ENCODE data around the gene ERC2. TPM values are rescaled to one million over a fixed set of nuclear protein-coding genes. Genes with fewer than 3 reads are reported as not detected.

The ERC2 gene
- total and polyA plus RNA-seq, 2 of the 8 experiments (the other 6 are each of a cell fraction or from before 2014, with no cell fraction given): 16.4 to 22.8 TPM

- H3K23me2 ChIP-seq (ENCODE audit: low read depth, low read length): no peaks in the 10 kb centered on the region
- no peak for TF ChIP-seq EZH2 (IDR thresholded peaks at IDR 0.05; ENCODE audit: low read depth, low read length, severe bottlenecking)
- TF ChIP-seq TEAD4 (IDR thresholded peaks at IDR 0.05; ENCODE audit: low read depth, low read length): 0 out of 2 replicates have a peak, but pooled peaks have one; percentile 21
- H3K27me3 ChIP-seq (replicated peaks in 1 of 4; ENCODE audit: control insufficient read depth in 3 of 4, extremely low read depth in 1 of 4, insufficient read depth in 3 of 4, low read length in 3 of 4): no peaks in the 10 kb centered on the region
- no peak overlapping the region for H4K5ac ChIP-seq (ENCODE audit: insufficient read length, low read depth, low read length)
- DNase-seq (ENCODE audit: low read depth in 1 of 2, low spot score in 2 of 2): no peak
- no peak overlapping the region for H3K18ac ChIP-seq (ENCODE audit: extremely low read depth, low read length)
- CTCF ChIA-PET (ENCODE audit: partially characterized antibody): interaction anchor here (0.6 to 1.1 kb wide), 3 partner anchors 14 to 986 kb away, joined by 3 to 4 read pairs (median 4); no protein-coding TSS in a partner anchor
- H3K9me3 ChIP-seq (ENCODE audit: insufficient read depth in 2 of 2, low read depth in 1 of 2, low read length in 1 of 2): peaks cover 5 to 13% of the 10 kb centered on the region in 2 experiments
- no peak overlapping the region for H2BK15ac ChIP-seq (ENCODE audit: low read length)
- no peaks in the 10 kb centered on the region for H3K79me1 ChIP-seq (ENCODE audit: low read depth, low read length)
- H3K36me3 ChIP-seq (ENCODE audit: control insufficient read depth in 2 of 4, insufficient read depth in 4 of 4, low read length in 3 of 4): no peaks in the 10 kb centered on the region
- no peak overlapping the region for H3K4ac ChIP-seq (replicated peaks; ENCODE audit: insufficient read length, low read depth, low read length)
- H3K79me2 ChIP-seq (ENCODE audit: control insufficient read depth in 1 of 2, insufficient read depth in 2 of 2, low read length in 2 of 2): no peaks in the 10 kb centered on the region
- H3K56ac ChIP-seq (replicated peaks; ENCODE audit: insufficient read length, low read depth, low read length): no peak overlapping the region
- H3K14ac ChIP-seq (ENCODE audit: insufficient read length): no peak overlapping the region
- H2BK12ac ChIP-seq (ENCODE audit: low read depth, low read length): no peak overlapping the region
- H2BK5ac ChIP-seq (ENCODE audit: low read depth, low read length): no peak overlapping the region
- POLR2A ChIA-PET (ENCODE audit: partially characterized antibody): no interaction called here
- H4K8ac ChIP-seq (ENCODE audit: extremely low read depth, insufficient read depth, low read length): no peak overlapping the region
- H2BK20ac ChIP-seq (ENCODE audit: low read length): no peak overlapping the region
- H2AFZ ChIP-seq (ENCODE audit: low read length): no peak overlapping the region
- H3K27ac ChIP-seq (ENCODE audit: low read depth, low read length): no peak overlapping the region
- no peaks in the 10 kb centered on the region for H4K20me1 ChIP-seq (replicated peaks in 1 of 2; ENCODE audit: control insufficient read depth in 1 of 2, insufficient read depth in 2 of 2, low read length in 2 of 2)
- H3K9ac ChIP-seq (replicated peaks in 1 of 4; ENCODE audit: extremely low read depth in 1 of 4, low read depth in 3 of 4, low read length in 3 of 4): no peak overlapping the region
- H3K4me2 ChIP-seq (ENCODE audit: insufficient read depth in 1 of 2, low read depth in 2 of 2, low read length in 2 of 2): no peak overlapping the region
- WGBS, 2 experiments (ENCODE audit: extremely low coverage in 1 of 2, insufficient coverage in 1 of 2, insufficient read length in 1 of 2, insufficient replicate concordance in 2 of 2, low coverage in 1 of 2, low lambda C conversion rate in 2 of 2, missing lambda C conversion rate in 1 of 2): 83% methylated on average over 3 of the region's 3 CpGs; no CpG with 5 or more reads in 1 of the 2 experiments
- H4K91ac ChIP-seq (replicated peaks; ENCODE audit: insufficient read length, low read length): no peak overlapping the region
- H2AK5ac ChIP-seq (ENCODE audit: low read depth, low read length): no peak overlapping the region
- H2BK120ac ChIP-seq (replicated peaks; ENCODE audit: low read depth, low read length): no peak overlapping the region
- no peak overlapping the region for H3K23ac ChIP-seq (ENCODE audit: insufficient read length)
- FAIRE-seq: no peak
- no peaks in the 10 kb centered on the region for H3K4me1 ChIP-seq (replicated peaks in 1 of 4; ENCODE audit: control insufficient read depth in 3 of 4, insufficient read depth in 4 of 4, low read length in 3 of 4)
- no peak overlapping the region for H3K4me3 ChIP-seq (ENCODE audit: extremely low read depth in 1 of 4, insufficient read depth in 2 of 4, low read depth in 3 of 4, low read length in 4 of 4)
These were observed 626.1 kb downstream of the ERC2 start for GRCh38 chr3:55842204-55842603.

All from H1 (cell line).